Measurements from ENCODE around the gene GOLT1B. TPM values are rescaled to one million over a fixed set of nuclear protein-coding genes. Genes with fewer than 3 reads are reported as not detected.
A peak's percentile ranks its signal among the peaks of the same experiment; 100 is the strongest.

GOLT1B gene
- total RNA-seq, 6 experiments from 2014 or later, result 13.7 to 25.2 (median 18.1) TPM

DNA sequence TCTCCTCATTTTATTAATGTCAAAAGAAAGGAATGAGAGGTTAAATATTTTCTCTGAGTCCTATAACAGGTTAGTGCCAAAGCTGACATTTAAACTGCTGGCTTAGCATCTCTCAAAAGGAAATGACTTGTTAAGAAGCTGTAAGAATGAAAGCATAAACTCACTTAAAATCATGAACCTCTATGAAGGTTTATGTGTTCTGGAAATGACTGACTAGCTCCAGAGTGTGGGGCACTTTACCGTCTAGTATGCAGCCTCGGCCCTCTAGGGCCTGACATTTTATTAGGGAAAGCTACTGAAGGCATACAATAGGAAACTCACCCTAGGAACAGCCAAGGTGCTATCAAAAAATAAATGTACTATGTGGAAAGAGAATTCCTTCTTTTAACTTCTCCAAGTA is 59.6 kb downstream of the GOLT1B start:
- Histone ChIP-seq H3K9me3 (no peaks in the 10 kb centered on the region), H3K27me3 (no peaks in the 10 kb centered on the region), H3K4me3 (no peak overlapping the region), H3K36me3 (peaks cover 0 to 28% (median 2%) of the 10 kb centered on the region in 4 donors), H3K27ac (peak overlapping the region in 2 of 3 donors; percentile 60 to 80), H3K4me1 (peaks cover 0 to 42% (median 12%) of the 10 kb centered on the region in 4 donors)
- WGBS (ENCODE audit: insufficient coverage, low coverage, low lambda C conversion rate, missing lambda C conversion rate), result 31% methylated on average over 2 of the region's 2 CpGs
- intact Hi-C loops (cut with DNase I), result no loop called here
- TF ChIP-seq, protein P1, sequence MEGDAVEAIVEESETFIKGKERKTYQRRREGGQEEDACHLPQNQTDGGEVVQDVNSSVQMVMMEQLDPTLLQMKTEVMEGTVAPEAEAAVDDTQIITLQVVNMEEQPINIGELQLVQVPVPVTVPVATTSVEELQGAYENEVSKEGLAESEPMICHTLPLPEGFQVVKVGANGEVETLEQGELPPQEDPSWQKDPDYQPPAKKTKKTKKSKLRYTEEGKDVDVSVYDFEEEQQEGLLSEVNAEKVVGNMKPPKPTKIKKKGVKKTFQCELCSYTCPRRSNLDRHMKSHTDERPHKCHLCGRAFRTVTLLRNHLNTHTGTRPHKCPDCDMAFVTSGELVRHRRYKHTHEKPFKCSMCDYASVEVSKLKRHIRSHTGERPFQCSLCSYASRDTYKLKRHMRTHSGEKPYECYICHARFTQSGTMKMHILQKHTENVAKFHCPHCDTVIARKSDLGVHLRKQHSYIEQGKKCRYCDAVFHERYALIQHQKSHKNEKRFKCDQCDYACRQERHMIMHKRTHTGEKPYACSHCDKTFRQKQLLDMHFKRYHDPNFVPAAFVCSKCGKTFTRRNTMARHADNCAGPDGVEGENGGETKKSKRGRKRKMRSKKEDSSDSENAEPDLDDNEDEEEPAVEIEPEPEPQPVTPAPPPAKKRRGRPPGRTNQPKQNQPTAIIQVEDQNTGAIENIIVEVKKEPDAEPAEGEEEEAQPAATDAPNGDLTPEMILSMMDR (IDR thresholded peaks at IDR 0.05), result peak in 1 of 4 donors; percentile 9
- TF ChIP-seq POLR2A (IDR thresholded peaks at IDR 0.05), result no peak
- DNase-seq, result no peak
- peak in 3 of 4 donors; percentile 40 to 62 (median 58) for ATAC-seq

DNA sequence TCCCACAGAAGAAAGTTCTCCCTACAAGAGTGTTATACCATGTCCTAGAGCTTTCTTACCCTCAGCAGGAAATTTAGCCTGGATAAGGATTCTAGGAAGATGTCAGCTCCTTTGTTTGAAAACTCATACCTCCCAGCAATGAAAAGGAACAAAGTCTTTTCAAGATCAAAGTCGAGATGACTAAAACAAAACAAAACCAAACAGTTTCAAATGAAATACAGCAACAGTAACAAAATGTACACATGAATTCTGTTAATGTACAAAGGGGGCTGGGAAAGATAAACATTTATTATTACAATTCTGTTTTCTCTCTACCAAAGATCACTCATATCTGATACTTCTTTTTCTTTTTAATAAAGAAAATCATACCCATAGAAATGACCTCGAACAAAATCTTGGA is 61.3 kb downstream of the GOLT1B start:
- Histone ChIP-seq H3K9me3 (no peaks in the 10 kb centered on the region), H3K27ac (peak overlapping the region in 2 of 3 donors; percentile 17 to 86), H3K36me3 (peaks cover 0 to 15% (median 2%) of the 10 kb centered on the region in 4 donors), H3K27me3 (no peaks in the 10 kb centered on the region), H3K4me3 (no peak overlapping the region), H3K4me1 (peaks cover 0 to 53% (median 17%) of the 10 kb centered on the region in 4 donors)
- ATAC-seq, result peak in 3 of 4 donors; percentile 4 to 56 (median 31)
- DNase-seq, result no peak
- 23% methylated on average over 2 of the region's 2 CpGs for WGBS (ENCODE audit: insufficient coverage, low coverage, low lambda C conversion rate, missing lambda C conversion rate)
- no peak for TF ChIP-seq POLR2A (IDR thresholded peaks at IDR 0.05)
- TF ChIP-seq, protein P1 (IDR thresholded peaks at IDR 0.05), result no peak
- intact Hi-C loops (cut with DNase I), result no loop called here

DNA sequence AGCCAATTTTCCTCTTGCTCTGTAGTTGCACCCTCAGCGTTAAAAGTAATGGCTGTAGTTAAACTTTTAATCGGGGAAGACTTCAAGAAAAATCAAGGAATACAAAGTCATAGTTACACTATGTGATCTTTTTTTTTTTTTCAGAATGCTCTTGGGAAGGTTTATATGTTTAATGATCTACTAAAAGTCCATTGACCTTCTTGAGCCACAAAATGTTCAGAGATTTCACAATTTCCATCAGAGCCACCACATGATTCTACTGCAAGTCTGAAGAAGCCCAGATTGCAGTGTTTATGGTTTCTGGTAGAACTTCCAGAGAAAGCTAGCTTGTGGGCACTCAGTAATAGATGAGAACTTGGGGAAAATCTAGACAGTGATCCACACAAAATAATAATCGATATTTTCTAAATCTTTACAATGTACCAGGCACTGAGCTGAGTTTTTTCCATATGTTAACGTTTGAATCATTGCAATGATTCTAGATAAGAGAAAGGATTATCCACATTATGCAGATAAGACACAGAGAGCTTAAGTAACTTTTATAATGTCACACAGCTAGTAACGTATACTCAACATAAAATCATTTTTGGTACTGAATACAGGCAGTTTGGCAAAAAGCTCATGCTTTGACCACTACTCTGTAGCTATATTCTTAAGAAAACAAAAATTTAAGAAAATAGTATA is 64.8 kb downstream of the GOLT1B start:
- peak overlapping the region in 1 of 3 donors; percentile 6 for H3K4me3 ChIP-seq
- H3K27ac ChIP-seq, result peak overlapping the region in 2 of 3 donors; percentile 82 to 86
- H3K27me3 ChIP-seq, result no peaks in the 10 kb centered on the region
- no peaks in the 10 kb centered on the region for H3K9me3 ChIP-seq
- TF ChIP-seq POLR2A (IDR thresholded peaks at IDR 0.05), result no peak
- TF ChIP-seq, protein P1 (IDR thresholded peaks at IDR 0.05), result no peak
- DNase-seq, result no peak
- no peaks in the 10 kb centered on the region for H3K36me3 ChIP-seq
- intact Hi-C loops (cut with DNase I), result no loop called here
- H3K4me1 ChIP-seq, result peaks cover 0 to 35% (median 14%) of the 10 kb centered on the region in 4 donors
- peak; percentile 81 to 92 (median 86) for ATAC-seq
- WGBS (ENCODE audit: insufficient coverage, low coverage, low lambda C conversion rate, missing lambda C conversion rate), result 29% methylated on average over 5 of the region's 5 CpGs

DNA sequence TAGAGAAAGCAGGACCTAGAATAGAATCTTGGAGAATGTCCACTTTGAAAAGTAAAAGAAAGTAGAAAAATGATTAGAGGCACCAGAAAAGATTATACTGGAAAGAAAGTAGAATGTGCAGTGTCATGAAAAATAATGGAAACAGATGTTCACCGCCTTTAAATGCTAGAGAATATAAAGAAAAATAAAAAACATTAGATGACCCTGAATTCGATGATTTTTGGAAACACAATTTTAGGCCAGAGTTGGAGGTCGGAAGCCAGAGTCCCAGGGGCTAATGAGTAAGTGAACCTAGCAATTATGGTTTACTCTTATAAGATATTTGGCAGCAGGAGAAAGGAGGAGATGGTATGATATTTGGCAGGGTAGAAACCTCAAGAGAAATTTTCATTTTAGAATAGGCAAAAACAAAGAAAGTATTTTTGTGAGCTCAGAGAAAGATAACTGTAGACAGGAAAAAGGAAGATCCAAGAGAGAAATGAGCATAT is 65.4 kb downstream of the GOLT1B start:
- Histone ChIP-seq H3K4me3 (no peak overlapping the region), H3K9me3 (no peaks in the 10 kb centered on the region), H3K36me3 (no peaks in the 10 kb centered on the region), H3K27ac (peak overlapping the region in 2 of 3 donors; percentile 82 to 86), H3K27me3 (no peaks in the 10 kb centered on the region), H3K4me1 (peaks cover 0 to 35% (median 14%) of the 10 kb centered on the region in 4 donors)
- 55% methylated on average over 3 of the region's 3 CpGs for WGBS (ENCODE audit: insufficient coverage, low coverage, low lambda C conversion rate, missing lambda C conversion rate)
- TF ChIP-seq POLR2A (IDR thresholded peaks at IDR 0.05), result no peak
- TF ChIP-seq, protein P1 (IDR thresholded peaks at IDR 0.05), result no peak
- DNase-seq, result no peak
- intact Hi-C loops (cut with DNase I), result no loop called here
- ATAC-seq, result no peak

Other genes starting within 250 kb of the GOLT1B start
- 10 to 100 TPM in 1 of 6 experiments, 1 to 10 TPM in 2, under 1 TPM in 2, not detected in 1; 0.06 to 19.8 (median 3.2) TPM for gene SLCO1A2, start 166.9 kb upstream of the GOLT1B start, total RNA-seq
- gene IAPP, start 128.9 kb upstream of the GOLT1B start, total RNA-seq, result under 1 TPM in 1 of 6 experiments, not detected in 5; 0.22 TPM
- 10 to 100 TPM in 3 of 6 experiments, 1 to 10 TPM in 3; 6.5 to 12.7 (median 10.4) TPM for gene PYROXD1, start 64.1 kb upstream of the GOLT1B start, total RNA-seq
- gene RECQL, start 154 bp upstream of the GOLT1B start, total RNA-seq, result 10 to 100 TPM in 4 of 6 experiments, 1 to 10 TPM in 2; 8.9 to 21.2 (median 13.1) TPM
- gene SPX, start 24.5 kb downstream of the GOLT1B start, total RNA-seq, result 1 to 10 TPM in 2 of 6 experiments, under 1 TPM in 3, not detected in 1; 0.24 to 6.9 (median 0.56) TPM
- 10 to 100 TPM; 28.4 to 72.4 (median 47.1) TPM for gene GYS2, start 103.1 kb downstream of the GOLT1B start, total RNA-seq
- gene LDHB, start 156.1 kb downstream of the GOLT1B start, total RNA-seq, result 10 to 100 TPM; 12.4 to 28.1 (median 17.8) TPM

Data from right lobe of liver (tissue), 6 donors.